Measurements from ENCODE around the gene GPC6.

The GPC6 gene

DNA sequence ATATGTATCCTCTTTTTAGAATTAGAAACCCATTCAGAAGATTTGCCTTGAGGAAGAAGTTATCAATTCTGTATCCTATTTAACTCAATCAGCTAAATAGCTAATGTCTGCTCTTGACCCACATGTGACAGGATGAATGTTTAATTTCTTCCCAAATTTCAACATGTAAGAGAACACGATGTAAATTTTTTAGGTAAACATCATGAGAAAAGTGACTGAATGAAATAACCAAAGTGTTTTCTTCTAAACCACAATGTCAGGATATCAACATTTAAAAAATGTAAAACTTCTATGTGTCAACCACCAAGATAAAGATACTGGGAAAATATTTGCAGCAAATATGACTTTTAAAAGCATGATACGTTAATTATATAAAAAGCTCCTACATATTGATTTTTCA, 950.4 kb downstream of the GPC6 start:
- H3K36me3 ChIP-seq (ENCODE audit: insufficient read depth, low read length), result no peaks in the 10 kb centered on the region
- H3K27me3 ChIP-seq (ENCODE audit: insufficient read depth, low read length, poor library complexity, severe bottlenecking), result no peaks in the 10 kb centered on the region
- no peaks in the 10 kb centered on the region for H4K20me1 ChIP-seq (ENCODE audit: insufficient read depth, low read length, poor library complexity, severe bottlenecking)
- no peaks in the 10 kb centered on the region for H3K9me2 ChIP-seq (replicated peaks; ENCODE audit: low read depth, low read length)
- peaks cover 2% of the 10 kb centered on the region; the same call in 1 of the 2 replicates for H3K9me3 ChIP-seq (ENCODE audit: insufficient read depth, low read depth, low read length)
- no peak for TF ChIP-seq EZH2phosphoT487 (IDR thresholded peaks at IDR 0.05; ENCODE audit: borderline replicate concordance)
- TF ChIP-seq, protein P1, sequence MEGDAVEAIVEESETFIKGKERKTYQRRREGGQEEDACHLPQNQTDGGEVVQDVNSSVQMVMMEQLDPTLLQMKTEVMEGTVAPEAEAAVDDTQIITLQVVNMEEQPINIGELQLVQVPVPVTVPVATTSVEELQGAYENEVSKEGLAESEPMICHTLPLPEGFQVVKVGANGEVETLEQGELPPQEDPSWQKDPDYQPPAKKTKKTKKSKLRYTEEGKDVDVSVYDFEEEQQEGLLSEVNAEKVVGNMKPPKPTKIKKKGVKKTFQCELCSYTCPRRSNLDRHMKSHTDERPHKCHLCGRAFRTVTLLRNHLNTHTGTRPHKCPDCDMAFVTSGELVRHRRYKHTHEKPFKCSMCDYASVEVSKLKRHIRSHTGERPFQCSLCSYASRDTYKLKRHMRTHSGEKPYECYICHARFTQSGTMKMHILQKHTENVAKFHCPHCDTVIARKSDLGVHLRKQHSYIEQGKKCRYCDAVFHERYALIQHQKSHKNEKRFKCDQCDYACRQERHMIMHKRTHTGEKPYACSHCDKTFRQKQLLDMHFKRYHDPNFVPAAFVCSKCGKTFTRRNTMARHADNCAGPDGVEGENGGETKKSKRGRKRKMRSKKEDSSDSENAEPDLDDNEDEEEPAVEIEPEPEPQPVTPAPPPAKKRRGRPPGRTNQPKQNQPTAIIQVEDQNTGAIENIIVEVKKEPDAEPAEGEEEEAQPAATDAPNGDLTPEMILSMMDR (conservative IDR thresholded peaks at IDR 0.05; ENCODE audit: low read length), result no peak
- H2AFZ ChIP-seq (ENCODE audit: low read length), result no peak overlapping the region
- H3F3A ChIP-seq (ENCODE audit: low read depth), result no peaks in the 10 kb centered on the region
- no peak overlapping the region for H3K4me3 ChIP-seq (ENCODE audit: low read length, poor library complexity, severe bottlenecking)
- no peak overlapping the region for H3K4me2 ChIP-seq (ENCODE audit: low read depth, low read length, poor library complexity, severe bottlenecking)
- no peaks in the 10 kb centered on the region for H3K79me2 ChIP-seq (ENCODE audit: insufficient read depth, low read length)
- H3K9ac ChIP-seq (ENCODE audit: low read depth, low read length, poor library complexity, severe bottlenecking), result no peak overlapping the region
- H3K4me1 ChIP-seq (ENCODE audit: insufficient read depth, low read length, poor library complexity, severe bottlenecking), result no peaks in the 10 kb centered on the region

DNA sequence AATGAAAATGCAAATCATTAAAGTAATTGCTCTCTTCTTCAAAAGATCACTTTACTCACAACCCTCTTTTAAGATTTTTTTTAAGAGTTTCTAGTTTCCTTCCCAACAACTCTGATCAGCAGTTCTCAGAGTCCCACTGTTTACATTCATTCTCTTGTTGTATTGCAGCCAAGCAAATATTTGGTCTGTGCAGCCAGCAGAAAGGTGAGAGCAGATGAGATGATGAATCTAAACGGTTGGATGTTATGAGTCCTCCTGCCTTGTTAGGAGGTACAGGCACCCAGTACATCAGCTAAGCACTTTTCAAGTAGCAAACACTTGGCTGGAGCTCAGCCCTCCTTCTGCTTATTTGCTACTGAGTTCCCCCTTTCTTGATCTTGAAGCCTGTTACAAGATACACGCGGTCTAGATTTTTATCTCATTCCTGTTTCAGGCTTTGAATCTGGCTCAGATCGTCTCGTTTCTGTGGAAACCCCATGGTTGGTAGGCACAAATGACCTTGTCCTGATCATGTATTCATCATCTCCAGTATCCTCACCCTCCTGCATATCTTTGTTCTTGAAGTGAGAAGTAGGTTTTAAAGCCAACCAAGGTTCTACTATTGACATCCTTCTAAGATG, 952.1 kb downstream of the GPC6 start:
- H3K9me2 ChIP-seq (replicated peaks; ENCODE audit: low read depth, low read length), result no peaks in the 10 kb centered on the region
- no peaks in the 10 kb centered on the region for H3K4me1 ChIP-seq (ENCODE audit: insufficient read depth, low read length, poor library complexity, severe bottlenecking)
- H4K20me1 ChIP-seq (ENCODE audit: insufficient read depth, low read length, poor library complexity, severe bottlenecking), result no peaks in the 10 kb centered on the region
- H3K4me2 ChIP-seq (ENCODE audit: low read depth, low read length, poor library complexity, severe bottlenecking), result no peak overlapping the region
- no peak overlapping the region for H3K4me3 ChIP-seq (ENCODE audit: low read length, poor library complexity, severe bottlenecking)
- TF ChIP-seq EZH2phosphoT487 (IDR thresholded peaks at IDR 0.05; ENCODE audit: borderline replicate concordance), result no peak
- TF ChIP-seq, protein P1 (conservative IDR thresholded peaks at IDR 0.05; ENCODE audit: low read length), result no peak
- peaks cover 2% of the 10 kb centered on the region; the same call in 1 of the 2 replicates for H3K9me3 ChIP-seq (ENCODE audit: insufficient read depth, low read depth, low read length)
- H3K9ac ChIP-seq (ENCODE audit: low read depth, low read length, poor library complexity, severe bottlenecking), result no peak overlapping the region
- no peaks in the 10 kb centered on the region for H3F3A ChIP-seq (ENCODE audit: low read depth)
- H3K36me3 ChIP-seq (ENCODE audit: insufficient read depth, low read length), result no peaks in the 10 kb centered on the region
- no peak overlapping the region for H2AFZ ChIP-seq (ENCODE audit: low read length)
- no peaks in the 10 kb centered on the region for H3K79me2 ChIP-seq (ENCODE audit: insufficient read depth, low read length)
- no peaks in the 10 kb centered on the region for H3K27me3 ChIP-seq (ENCODE audit: insufficient read depth, low read length, poor library complexity, severe bottlenecking)

DNA sequence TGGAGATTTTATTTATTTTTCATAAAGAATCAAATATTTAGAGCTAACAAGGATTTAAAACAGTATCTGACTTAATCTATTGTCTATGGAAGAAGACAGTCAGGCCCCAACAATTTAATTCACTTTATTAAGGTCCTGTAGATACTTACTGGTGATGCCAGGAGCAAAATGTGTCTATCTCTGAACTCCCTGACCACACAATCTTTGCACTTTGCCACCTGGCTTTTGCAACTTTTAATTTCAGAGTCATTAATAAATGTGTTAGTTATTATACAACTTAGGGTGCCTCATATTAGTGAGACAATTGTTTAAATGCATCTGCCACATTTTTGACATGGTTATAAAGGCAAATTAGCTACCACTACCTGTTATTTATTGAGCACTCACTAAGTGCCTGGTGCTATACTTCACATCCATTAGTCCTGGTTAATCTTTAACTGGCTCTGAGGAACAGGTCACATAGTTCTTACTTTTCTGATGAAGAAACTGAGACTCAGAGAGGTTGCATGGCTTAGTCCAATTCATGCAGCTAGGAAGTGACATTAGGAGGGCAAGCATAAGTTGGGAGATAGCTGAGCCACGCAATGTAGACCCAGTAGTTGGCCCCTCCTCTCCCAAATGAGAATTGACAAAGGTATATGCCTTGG, 955.0 kb downstream of the GPC6 start:
- Histone ChIP-seq H3K9me2 (replicated peaks; ENCODE audit: low read depth, low read length) (no peaks in the 10 kb centered on the region), H3F3A (ENCODE audit: low read depth) (no peaks in the 10 kb centered on the region), H3K79me2 (ENCODE audit: insufficient read depth, low read length) (no peaks in the 10 kb centered on the region), H3K9ac (ENCODE audit: low read depth, low read length, poor library complexity, severe bottlenecking) (no peak overlapping the region), H3K36me3 (ENCODE audit: insufficient read depth, low read length) (no peaks in the 10 kb centered on the region), H3K27me3 (ENCODE audit: insufficient read depth, low read length, poor library complexity, severe bottlenecking) (no peaks in the 10 kb centered on the region), H3K4me2 (ENCODE audit: low read depth, low read length, poor library complexity, severe bottlenecking) (no peak overlapping the region), H4K20me1 (ENCODE audit: insufficient read depth, low read length, poor library complexity, severe bottlenecking) (no peaks in the 10 kb centered on the region), H3K4me1 (ENCODE audit: insufficient read depth, low read length, poor library complexity, severe bottlenecking) (no peaks in the 10 kb centered on the region), H2AFZ (ENCODE audit: low read length) (no peak overlapping the region), H3K9me3 (ENCODE audit: insufficient read depth, low read depth, low read length) (peaks cover 2% of the 10 kb centered on the region; the same call in 1 of the 2 replicates), H3K4me3 (ENCODE audit: low read length, poor library complexity, severe bottlenecking) (no peak overlapping the region)
- TF ChIP-seq EZH2phosphoT487 (IDR thresholded peaks at IDR 0.05; ENCODE audit: borderline replicate concordance), result no peak
- TF ChIP-seq, protein P1 (conservative IDR thresholded peaks at IDR 0.05; ENCODE audit: low read length), result no peak
